Neural cell (in vitro differentiated cells): Measurements from ENCODE around the gene STAC3. TPM values are rescaled to one million over a fixed set of nuclear protein-coding genes. Genes with fewer than 3 reads are reported as not detected.

Experiments used
- H2AFZ ChIP-seq: fragments of 200-600, 300-800 bp; sonication (generic), shearing (Covaris generic); 2 replicates; pipeline ENCODE4 v1.6.0; 2014; ENCODE audit warnings: low read depth, mild to moderate bottlenecking, antibody characterized with exemption, low read length, moderate library complexity
- H3F3A ChIP-seq: fragments of 200-600 bp; shearing (Covaris generic); 2 replicates; pipeline ENCODE4 v1.6.1; 2016; ENCODE audit warnings: mild to moderate bottlenecking, moderate library complexity, mixed read lengths, antibody characterized with exemption, low read length; ENCODE audit not compliant: insufficient read depth, poor library complexity, severe bottlenecking
- H3K27ac ChIP-seq: fragments of 200-600, 300-800 bp; sonication (generic), shearing (Covaris generic); 2 replicates; pipeline ENCODE4 v1.5.1; 2014; ENCODE audit warnings: mild to moderate bottlenecking, low read length, moderate library complexity
- H3K27me3 ChIP-seq: fragments of 300-800, 200-600 bp; sonication (generic), shearing (Covaris generic); 2 replicates; pipeline ENCODE4 v1.6.0; 2014; ENCODE audit warnings: mild to moderate bottlenecking, low read depth, low read length, moderate library complexity; ENCODE audit not compliant: insufficient read depth
- H3K36me3 ChIP-seq: fragments of 300-800, 200-600 bp; sonication (generic), shearing (Covaris generic); 2 replicates; pipeline ENCODE4 v1.5.1; 2014; ENCODE audit warnings: mild to moderate bottlenecking, antibody characterized with exemption, low read length, moderate library complexity; ENCODE audit not compliant: insufficient read depth
- H3K4me2 ChIP-seq: fragments of 300-800, 200-600 bp; sonication (generic), shearing (Covaris generic); 2 replicates; pipeline ENCODE4 v1.6.0; 2014; ENCODE audit warnings: mild to moderate bottlenecking, low read length
- H3K4me3 ChIP-seq: fragments of 300-800, 200-600 bp; sonication (generic), shearing (Covaris generic); 2 replicates; pipeline ENCODE4 v1.5.1; 2014; ENCODE audit warnings: mild to moderate bottlenecking, low read length, moderate library complexity
- H3K79me2 ChIP-seq: fragments of 200-600 bp; shearing (Covaris generic); replicated peaks from 2 replicates; pipeline ENCODE4 v1.6.0; 2014; ENCODE audit warnings: mild to moderate bottlenecking, low read length, moderate library complexity; ENCODE audit not compliant: insufficient read depth
- H3K9ac ChIP-seq: fragments of 300-800, 200-600 bp; sonication (generic), shearing (Covaris generic); 2 replicates; pipeline ENCODE4 v1.6.1; 2016; ENCODE audit warnings: mild to moderate bottlenecking, low read length, mixed read lengths
- H3K9me2 ChIP-seq: fragments of 200-600 bp; shearing (Covaris generic); 2 replicates; pipeline ENCODE4 v1.6.1; 2016; ENCODE audit warnings: mild to moderate bottlenecking, low read length, mixed read lengths; ENCODE audit not compliant: insufficient read depth
- H3K9me3 ChIP-seq: fragments of 200-600, 300-800 bp; sonication (generic), shearing (Covaris generic); 2 replicates; pipeline ENCODE4 v1.6.1; 2016; ENCODE audit warnings: mild to moderate bottlenecking, mixed run types, low read length, moderate library complexity, mixed read lengths
- H4K20me1 ChIP-seq: fragments of 200-600 bp; shearing (Covaris generic); 2 replicates; pipeline ENCODE4 v1.6.1; 2016; ENCODE audit warnings: mild to moderate bottlenecking, mixed run types; ENCODE audit not compliant: insufficient read depth
- EP300 ChIP-seq: fragments of 450-650 bp; conservative IDR thresholded peaks from 2 replicates; pipeline ENCODE4 v1.6.1; 2014; ENCODE audit warnings: antibody characterized with exemption, mild to moderate bottlenecking, moderate library complexity; ENCODE audit not compliant: poor library complexity, severe bottlenecking
- EZH2 ChIP-seq: fragments of 200-600, 300-800 bp; shearing (Covaris generic), sonication (generic); IDR thresholded peaks from 2 replicates; pipeline ENCODE4 v1.6.1; 2014; ENCODE audit warnings: antibody characterized with exemption, low read length, borderline replicate concordance, mild to moderate bottlenecking; ENCODE audit not compliant: insufficient read depth, poor library complexity, severe bottlenecking
- MXI1 ChIP-seq: fragments of 450-650 bp; conservative IDR thresholded peaks from 2 replicates; pipeline ENCODE4 v1.6.1; 2014; ENCODE audit warnings: antibody characterized with exemption, mild to moderate bottlenecking; ENCODE audit not compliant: poor library complexity, severe bottlenecking
- POLR2AphosphoS5 ChIP-seq: IDR thresholded peaks from 2 replicates; pipeline ENCODE4 v1.6.1; 2012
- RAD21 ChIP-seq: fragments of 450-650 bp; conservative IDR thresholded peaks from 2 replicates; pipeline ENCODE4 v1.6.1; 2014; ENCODE audit warnings: antibody characterized with exemption, mild to moderate bottlenecking, moderate library complexity
- SMC3 ChIP-seq: fragments of 450-650 bp; conservative IDR thresholded peaks from 2 replicates; pipeline ENCODE4 v1.6.1; 2014; ENCODE audit warnings: antibody characterized with exemption, mild to moderate bottlenecking, moderate library complexity; ENCODE audit not compliant: poor library complexity
- TAF1 ChIP-seq: IDR thresholded peaks from 2 replicates; pipeline ENCODE4 v1.6.1; 2012; ENCODE audit warnings: low read depth
- polyA plus RNA-seq: library from polyadenylated mRNA; depleted of rRNA; stranded (reverse); fragments of >200 nt; gene quantifications from 2 replicates; pipeline ENCODE4 v1.2.3, GENCODE V29; 2014
- TF ChIP-seq, protein P1 (sequence below): fragments of 450-650 bp; IDR thresholded peaks from 2 replicates; pipeline ENCODE4 v1.5.1; 2014; ENCODE audit warnings: antibody characterized with exemption, mild to moderate bottlenecking, moderate library complexity; ENCODE audit not compliant: poor library complexity, severe bottlenecking
- TF ChIP-seq, protein P2 (sequence below): IDR thresholded peaks from 2 replicates; pipeline ENCODE4 v1.6.1; 2012; ENCODE audit warnings: borderline replicate concordance

STAC3 gene
- polyA plus RNA-seq, 1 donor from 2014 or later, result 1.3 TPM

DNA sequence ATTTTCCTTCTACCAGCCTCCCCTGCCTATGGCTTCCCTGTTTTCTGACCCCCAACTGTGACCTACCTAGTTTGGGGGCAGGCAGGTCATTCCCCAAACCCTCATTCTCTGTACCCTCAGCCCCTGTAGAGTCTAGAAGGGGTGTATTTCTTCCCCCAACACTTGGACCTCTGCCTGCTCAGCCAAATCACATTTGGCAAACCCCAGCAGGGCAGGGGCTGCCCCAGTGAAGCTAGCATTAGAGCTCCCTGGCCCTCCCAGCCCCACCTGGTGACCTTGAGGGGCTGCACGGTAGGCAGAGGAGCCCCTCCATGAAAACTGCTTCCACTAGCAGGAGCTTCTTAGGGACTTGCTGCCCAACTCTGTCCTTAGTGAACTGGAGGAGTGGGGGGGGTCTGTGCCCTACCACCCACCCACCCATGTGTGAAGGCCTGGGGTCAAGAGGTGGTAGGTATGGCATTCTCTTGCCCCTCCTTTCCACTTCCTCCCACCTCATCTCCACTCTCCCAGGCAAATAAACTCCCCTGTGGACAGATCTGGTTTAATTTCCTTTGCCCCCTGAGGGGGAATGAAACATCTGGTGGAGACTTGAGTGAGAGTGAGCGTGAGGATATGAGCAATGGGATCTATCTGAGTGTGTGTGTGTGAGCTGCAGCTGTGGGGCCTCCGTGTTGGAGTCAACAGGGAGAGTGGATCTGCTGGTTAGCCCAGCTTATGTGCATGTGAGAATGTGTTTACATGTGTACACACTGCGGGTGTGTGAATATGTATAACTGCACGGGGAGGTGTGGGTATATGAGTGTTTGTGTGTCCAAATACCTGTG is 32.7 kb downstream of the STAC3 start (continued):
- TF ChIP-seq, protein P1, sequence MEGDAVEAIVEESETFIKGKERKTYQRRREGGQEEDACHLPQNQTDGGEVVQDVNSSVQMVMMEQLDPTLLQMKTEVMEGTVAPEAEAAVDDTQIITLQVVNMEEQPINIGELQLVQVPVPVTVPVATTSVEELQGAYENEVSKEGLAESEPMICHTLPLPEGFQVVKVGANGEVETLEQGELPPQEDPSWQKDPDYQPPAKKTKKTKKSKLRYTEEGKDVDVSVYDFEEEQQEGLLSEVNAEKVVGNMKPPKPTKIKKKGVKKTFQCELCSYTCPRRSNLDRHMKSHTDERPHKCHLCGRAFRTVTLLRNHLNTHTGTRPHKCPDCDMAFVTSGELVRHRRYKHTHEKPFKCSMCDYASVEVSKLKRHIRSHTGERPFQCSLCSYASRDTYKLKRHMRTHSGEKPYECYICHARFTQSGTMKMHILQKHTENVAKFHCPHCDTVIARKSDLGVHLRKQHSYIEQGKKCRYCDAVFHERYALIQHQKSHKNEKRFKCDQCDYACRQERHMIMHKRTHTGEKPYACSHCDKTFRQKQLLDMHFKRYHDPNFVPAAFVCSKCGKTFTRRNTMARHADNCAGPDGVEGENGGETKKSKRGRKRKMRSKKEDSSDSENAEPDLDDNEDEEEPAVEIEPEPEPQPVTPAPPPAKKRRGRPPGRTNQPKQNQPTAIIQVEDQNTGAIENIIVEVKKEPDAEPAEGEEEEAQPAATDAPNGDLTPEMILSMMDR, result no peak

DNA sequence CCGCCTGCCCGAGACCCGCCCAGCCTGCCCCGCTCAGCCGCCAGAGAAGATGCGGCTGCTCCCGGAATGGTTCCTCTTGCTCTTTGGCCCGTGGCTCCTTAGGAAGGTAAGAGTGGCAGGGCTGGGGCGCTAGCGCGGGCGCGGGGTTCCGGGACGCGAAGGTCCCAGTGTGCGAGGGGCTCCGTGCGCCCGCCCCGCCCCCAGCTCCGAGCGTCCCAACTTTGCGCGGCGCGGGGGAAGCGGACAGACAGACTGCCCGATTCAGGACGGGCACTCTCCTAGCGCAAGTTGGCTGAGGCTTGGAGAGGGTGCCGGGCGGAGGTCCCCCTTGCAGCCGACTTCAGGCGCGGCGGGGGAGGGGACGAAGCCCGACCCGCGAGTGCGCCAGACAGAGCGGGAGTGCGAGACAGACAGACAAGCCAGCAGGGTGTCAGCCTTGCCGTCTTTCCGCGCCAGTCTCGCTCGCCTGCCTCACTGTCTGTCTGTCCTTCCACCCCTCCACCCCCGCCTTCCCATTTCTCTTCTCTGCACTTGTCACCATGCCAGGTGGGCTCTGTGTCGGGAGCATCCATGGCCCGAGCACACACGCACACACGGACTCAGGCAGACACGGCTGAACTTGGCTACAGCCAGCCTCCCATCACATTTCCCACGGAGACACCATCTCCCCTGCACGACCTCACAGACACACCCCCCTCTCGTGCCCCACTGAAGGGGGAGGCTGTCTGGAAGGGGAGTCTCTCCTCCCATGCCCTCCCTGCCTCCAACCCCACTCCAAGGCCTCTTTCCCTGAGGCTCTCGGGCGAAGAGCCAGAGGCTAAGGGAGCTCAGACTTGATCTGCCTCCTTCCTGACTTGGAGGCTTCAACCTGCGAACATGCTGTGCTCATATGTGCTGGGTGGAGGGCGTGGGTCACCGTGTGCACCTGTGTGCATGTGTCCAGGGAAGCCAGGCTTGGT is 33.8 kb downstream of the STAC3 start:
- H3K4me2 ChIP-seq, result no peak overlapping the region
- peaks cover 6% of the 10 kb centered on the region for H3K36me3 ChIP-seq
- H2AFZ ChIP-seq, result no peak overlapping the region
- H3K79me2 ChIP-seq, result no peaks in the 10 kb centered on the region
- H3K9me3 ChIP-seq, result no peaks in the 10 kb centered on the region
- H3K9me2 ChIP-seq, result no peaks in the 10 kb centered on the region
- no peaks in the 10 kb centered on the region for H4K20me1 ChIP-seq
- TF ChIP-seq EZH2 (no peak), POLR2AphosphoS5 (no peak), EP300 (no peak), MXI1 (no peak), SMC3 (no peak), TAF1 (no peak), RAD21 (no peak)
- TF ChIP-seq, protein P1, result no peak
- TF ChIP-seq, protein P2, sequence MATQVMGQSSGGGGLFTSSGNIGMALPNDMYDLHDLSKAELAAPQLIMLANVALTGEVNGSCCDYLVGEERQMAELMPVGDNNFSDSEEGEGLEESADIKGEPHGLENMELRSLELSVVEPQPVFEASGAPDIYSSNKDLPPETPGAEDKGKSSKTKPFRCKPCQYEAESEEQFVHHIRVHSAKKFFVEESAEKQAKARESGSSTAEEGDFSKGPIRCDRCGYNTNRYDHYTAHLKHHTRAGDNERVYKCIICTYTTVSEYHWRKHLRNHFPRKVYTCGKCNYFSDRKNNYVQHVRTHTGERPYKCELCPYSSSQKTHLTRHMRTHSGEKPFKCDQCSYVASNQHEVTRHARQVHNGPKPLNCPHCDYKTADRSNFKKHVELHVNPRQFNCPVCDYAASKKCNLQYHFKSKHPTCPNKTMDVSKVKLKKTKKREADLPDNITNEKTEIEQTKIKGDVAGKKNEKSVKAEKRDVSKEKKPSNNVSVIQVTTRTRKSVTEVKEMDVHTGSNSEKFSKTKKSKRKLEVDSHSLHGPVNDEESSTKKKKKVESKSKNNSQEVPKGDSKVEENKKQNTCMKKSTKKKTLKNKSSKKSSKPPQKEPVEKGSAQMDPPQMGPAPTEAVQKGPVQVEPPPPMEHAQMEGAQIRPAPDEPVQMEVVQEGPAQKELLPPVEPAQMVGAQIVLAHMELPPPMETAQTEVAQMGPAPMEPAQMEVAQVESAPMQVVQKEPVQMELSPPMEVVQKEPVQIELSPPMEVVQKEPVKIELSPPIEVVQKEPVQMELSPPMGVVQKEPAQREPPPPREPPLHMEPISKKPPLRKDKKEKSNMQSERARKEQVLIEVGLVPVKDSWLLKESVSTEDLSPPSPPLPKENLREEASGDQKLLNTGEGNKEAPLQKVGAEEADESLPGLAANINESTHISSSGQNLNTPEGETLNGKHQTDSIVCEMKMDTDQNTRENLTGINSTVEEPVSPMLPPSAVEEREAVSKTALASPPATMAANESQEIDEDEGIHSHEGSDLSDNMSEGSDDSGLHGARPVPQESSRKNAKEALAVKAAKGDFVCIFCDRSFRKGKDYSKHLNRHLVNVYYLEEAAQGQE, result no peak
- no peak overlapping the region for H3K9ac ChIP-seq
- peak overlapping the region; percentile 62 for H3K4me3 ChIP-seq
- no peaks in the 10 kb centered on the region for H3F3A ChIP-seq
- H3K27me3 ChIP-seq, result peaks cover 81% of the 10 kb centered on the region
- no peak overlapping the region for H3K27ac ChIP-seq
